Measurements from ENCODE around the gene HIPK3.
"Not testable (repeated sequence)": the region's sequence is repeated elsewhere in the genome, so short reads cannot be mapped to it uniquely, and the experiment has no call there.

Gene HIPK3

DNA sequence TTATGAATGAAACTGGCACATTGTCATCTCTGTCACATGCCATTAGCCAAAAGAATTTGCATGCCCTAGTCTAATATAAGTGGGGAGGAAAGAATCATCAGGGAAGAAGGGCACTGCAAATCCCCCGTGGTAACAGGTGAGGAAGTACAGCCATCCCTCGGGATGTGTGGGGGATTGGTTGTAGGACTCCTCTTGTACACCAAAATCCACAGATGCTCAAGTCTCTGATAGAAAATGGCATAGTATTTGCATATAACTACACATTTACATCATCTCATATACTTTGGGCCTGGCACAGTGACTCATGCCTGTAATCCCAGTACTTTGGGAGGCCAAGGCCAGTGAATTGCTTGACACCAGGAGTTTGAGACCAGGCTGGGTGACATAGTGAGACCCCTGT is 109.7 kb downstream of the HIPK3 start:
- DNase-seq, result peak; percentile 49 to 50

DNA sequence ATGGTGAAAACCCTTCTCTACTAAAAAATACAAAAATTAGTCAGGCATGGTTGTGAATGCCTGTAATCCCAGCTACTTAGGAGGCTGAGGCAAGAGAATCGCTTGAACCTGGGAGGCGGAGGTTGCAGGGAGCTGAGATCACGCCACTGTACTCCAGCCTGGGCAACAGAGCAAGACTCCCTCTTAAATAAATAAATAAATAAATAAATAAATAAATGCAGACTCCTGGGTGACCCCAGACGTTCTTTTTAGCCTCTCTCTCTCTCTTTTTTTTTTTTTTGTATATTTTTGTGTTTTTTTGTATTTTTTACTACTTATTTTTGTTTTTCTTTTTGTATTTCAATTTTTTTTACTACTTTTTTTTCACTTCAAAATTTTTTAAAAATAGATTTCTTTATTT is 111.3 kb downstream of the HIPK3 start:
- DNase-seq, result not testable (repeated sequence)

GRCh38 chr11:33368931-33369330 is 111.8 kb downstream of the HIPK3 start:
- DNase-seq, result no peak

GRCh38 chr11:33373636-33374035 is 116.5 kb downstream of the HIPK3 start:
- no peak for DNase-seq

GRCh38 chr11:33375236-33375635 is 118.1 kb downstream of the HIPK3 start:
- DNase-seq, result peak in 1 of 2 experiments; percentile 29

DNA sequence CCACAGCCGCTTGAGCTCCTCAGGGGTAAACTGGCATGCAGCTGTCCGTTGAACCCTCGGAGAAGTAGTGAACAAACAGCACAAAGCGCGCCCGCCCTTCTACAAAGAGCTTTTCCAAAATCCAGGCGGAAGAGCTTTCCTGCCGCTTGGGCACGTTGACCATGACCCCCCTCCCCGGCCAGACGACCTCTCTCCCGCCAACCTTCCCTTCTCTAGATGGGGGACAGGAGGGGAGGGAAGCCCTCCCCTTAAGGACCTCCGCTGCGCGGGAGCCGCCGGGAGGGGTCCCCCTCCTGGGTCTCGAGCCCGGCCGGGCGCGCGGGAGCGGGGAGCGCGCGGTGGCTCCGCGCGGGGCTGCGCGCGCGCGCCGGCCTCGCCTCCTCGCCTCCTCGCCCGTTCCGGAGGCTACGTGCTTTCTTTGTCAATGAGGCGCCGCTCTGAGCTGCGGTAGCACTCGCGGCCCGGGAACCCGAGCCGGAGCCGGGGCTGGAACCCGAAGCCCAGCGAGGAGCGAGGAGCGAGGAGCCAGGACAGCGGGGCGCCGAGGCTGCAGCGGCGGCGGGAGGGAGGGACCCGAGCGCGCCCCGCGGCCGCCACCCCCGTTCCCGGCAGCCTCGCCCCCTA is 118.6 kb downstream of the HIPK3 start, which contains the start of gene KIAA1549L:
Gene KIAA1549L (plus strand): TSS at position 421 of the 624 bp plus-strand sequence.
- DNase-seq, result peak; percentile 29 to 86

DNA sequence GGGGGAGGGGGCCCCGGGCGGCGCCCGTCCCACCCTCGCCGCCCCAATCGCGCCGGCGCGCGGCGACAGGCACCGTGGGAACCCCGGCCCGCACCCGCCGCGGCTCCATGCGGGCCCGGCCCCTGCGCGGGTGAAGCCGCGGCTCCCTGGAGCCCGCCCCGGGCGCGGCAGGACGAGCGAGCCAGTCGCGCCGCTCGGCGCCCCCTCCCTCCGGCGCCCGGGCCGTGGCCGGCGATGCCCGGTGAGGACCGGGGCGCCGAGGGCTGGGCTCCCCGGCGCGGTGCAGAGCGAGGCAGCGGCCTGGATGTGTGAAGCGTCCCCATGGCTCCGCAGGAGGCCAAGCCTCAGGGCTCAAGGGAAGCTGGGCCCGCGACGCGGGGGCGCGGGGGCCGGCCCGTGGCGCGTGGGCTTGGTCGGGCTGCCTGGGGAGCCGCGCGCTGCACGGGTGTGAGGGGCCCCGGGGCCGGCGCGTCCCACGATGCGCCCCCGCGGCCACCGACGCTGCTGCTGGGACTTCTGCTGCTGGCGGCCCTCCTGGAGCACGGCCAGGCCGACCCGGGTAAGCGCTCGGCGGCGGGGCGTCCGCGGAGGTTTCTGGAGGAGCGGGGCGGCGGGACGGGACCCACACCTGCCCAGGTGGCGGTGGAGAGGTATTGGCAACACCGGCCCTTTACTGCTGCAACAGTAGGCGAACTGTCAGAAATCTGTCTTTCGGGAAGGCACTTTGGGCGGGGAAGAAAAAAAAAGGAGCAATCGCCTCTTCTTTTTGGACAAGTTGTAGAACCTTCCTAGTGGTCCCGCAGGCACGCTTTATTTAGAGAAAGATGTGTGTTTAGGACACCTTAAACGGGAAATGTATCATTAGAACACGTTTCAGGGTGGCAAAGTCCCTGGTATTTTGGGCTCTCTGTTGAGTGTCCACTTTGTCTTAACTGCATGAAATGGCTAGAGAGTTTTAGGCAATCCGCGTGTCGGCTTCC is 119.4 kb downstream of the HIPK3 start:
- peak; percentile 25 to 86 for DNase-seq

GRCh38 chr11:33377412-33378370 is 120.5 kb downstream of the HIPK3 start:
- no peak for DNase-seq

- peak; percentile 22 to 33 for DNase-seq
Measured at GRCh38 chr11:33379947-33380346, 122.8 kb downstream of the HIPK3 start.

DNA sequence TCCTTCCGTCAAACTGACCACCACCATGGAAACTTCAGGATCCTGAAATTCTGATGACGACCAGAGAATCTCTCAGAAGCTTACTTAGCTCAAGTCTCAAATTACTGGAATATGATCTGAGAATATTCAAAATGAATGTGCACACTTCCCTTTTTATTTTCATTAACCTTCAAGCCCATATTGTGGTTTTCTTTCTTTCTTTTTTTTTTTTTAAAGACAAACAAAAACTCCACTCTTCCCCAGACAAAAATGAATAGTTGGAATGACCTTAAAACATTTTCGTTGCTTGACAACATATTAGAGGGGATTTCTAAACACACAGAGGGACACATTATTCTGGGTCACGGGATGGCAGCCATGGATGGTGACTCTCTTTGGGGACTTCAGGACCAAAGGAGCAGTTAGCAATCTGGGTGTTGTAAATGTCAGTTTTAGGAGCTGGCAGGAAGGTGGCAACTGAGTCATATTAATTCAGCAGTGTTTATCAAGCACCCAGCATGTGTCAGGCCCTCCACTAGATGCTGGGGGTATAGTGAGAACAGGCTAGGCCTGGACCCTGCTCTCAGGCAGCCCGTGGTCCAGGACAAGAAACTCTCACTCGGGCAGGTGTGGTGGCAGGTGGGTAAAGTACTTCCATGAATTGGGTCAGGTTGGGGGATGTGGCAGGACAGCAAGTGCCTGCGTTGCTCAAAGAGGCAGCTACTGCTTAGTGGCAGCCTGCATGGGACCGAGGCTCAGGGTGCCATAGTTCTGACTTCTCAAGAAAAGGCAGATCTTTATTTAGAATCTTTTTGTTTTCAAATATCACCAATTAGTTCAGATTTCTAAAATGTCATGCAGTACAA is 126.1 kb downstream of the HIPK3 start:
- DNase-seq, result no peak

- no peak for DNase-seq
Measured at GRCh38 chr11:33383920-33384209, 126.7 kb downstream of the HIPK3 start.

DNA sequence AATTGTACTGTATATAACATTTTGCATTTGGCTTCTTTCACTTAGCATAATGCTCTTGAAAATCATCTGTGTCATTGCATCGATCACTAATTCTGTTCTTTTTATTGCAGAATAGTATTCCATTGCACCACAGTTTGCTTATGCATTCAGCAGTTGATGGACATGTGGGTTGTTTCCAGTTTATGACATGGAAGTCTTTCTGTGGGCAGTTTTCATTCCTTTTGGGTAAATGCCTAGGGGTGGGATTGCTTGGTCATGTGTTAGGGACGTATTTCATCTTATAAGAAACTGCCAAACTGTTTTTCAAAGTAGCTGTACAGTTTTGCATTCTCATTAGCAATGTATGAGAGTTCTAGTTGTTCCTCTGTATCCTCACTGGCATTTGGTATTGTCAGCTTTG is 127.0 kb downstream of the HIPK3 start:
- DNase-seq, result no peak

- DNase-seq, result no peak
Measured at GRCh38 chr11:33387581-33387980, 130.4 kb downstream of the HIPK3 start.

DNA sequence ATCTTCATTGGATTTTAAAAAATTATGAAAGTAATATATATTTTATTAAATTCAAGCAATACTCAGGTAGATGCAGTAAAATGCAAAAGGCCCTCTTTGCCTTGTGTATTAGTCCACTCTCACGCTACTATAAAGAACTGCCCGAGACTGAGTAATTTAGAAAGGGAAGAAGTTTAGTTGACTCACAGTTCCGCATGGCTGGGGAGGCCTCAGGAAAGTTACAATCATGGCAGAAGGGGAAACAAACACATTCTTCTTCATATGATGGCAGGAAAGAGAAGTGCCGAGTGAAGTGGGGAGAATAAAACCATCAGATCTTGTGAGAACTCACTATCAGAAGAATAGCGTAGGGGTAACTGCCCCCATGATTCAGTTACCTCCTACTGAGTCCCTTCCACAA is 130.8 kb downstream of the HIPK3 start:
- DNase-seq, result no peak

- no peak for DNase-seq
Measured at GRCh38 chr11:33388793-33389525, 131.8 kb downstream of the HIPK3 start.

GRCh38 chr11:33389635-33390034 is 132.5 kb downstream of the HIPK3 start:
- no peak for DNase-seq

- no peak for DNase-seq
Measured at GRCh38 chr11:33390944-33391892, 134.0 kb downstream of the HIPK3 start.

DNA sequence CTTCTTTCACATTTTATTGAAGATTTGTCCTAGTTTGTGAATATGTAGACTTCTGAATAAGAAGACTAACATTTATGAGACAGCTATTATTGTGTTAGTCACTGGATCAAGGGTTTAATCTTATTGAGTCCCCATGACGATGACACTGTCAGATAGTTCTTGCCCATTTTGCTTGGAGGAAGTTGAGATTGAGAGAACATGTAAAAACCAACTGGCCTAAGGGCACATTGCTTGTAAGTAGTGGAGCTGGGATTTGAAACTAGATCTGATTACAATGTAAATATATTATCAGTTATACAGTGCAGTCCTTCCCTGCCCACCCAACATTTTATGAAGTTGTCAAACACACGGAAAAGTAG is 134.7 kb downstream of the HIPK3 start:
- DNase-seq, result no peak

DNA sequence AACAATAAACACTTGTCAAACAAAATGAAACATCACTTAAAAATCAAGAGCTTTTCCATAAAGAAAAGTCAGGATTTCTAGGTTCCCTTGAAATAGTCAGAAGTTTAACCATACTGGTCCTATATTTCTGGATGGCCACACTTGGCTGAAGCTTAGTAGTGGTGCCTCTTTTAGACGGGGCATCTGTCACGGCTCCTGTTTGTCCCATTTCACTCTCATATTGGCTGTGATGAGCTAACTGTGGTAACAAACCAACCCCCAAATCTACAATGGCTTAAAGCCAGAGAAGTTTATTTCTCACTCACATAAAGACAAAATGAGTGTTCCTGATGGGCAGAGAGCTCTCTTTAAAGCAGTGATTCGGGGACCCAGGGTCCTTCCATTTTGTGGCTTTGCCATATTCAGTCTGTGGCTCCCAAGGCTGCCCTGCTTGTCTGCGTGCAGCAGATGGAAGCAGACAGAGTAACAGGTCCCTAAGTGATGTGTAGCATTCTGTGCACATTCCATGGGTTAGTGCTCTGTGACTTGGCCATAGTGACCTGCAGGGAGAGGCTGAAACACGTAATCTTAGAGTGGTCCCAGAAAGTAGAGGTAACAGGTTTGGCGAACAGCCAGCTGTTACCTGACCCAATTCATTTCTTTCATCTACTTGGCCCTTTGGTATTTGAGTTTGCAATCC is 137.4 kb downstream of the HIPK3 start:
- DNase-seq, result no peak

DNA sequence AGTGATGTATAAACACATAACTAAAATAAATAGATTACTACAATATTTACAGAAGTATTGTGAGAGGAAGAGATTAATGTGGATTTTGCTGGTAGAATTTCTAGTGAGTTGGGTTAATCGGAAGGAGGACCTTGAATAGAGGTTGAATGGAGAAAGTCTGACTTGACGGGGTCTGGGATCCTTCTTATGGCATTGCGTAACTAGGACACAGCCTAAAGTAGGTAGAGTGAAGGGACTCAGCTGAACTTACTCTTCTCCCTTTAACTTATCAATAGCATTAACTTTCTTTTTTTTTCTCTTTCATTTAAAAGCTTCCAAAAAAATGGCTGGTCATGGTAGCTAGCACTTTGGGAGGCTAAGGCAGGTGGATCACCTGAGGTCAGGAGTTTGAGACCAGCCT is 139.2 kb downstream of the HIPK3 start:
- DNase-seq, result no peak
